HUES64 (cell line): ENCODE data around the gene CEND1.
A peak's percentile ranks its signal among the peaks of the same experiment; 100 is the strongest.

Experiments
- H3K27ac ChIP-seq: 2 replicates; pipeline ENCODE4 v1.7.0; 2013; ENCODE audit warnings: low read depth, low read length, inconsistent platforms
- H3K27me3 ChIP-seq: 2 replicates; pipeline ENCODE4 v1.6.1; 2013; ENCODE audit warnings: mild to moderate bottlenecking, low read length; ENCODE audit not compliant: insufficient read depth
- H3K36me3 ChIP-seq: 2 replicates; pipeline ENCODE4 v1.6.1; 2013; ENCODE audit warnings: mild to moderate bottlenecking, low read length; ENCODE audit not compliant: insufficient read depth
- H3K4me1 ChIP-seq: 2 replicates; pipeline ENCODE4 v1.6.1; 2013; ENCODE audit warnings: mild to moderate bottlenecking, low read length, moderate library complexity; ENCODE audit not compliant: insufficient read depth
- H3K4me3 ChIP-seq: 2 replicates; pipeline ENCODE4 v1.5.1; 2013; ENCODE audit warnings: mild to moderate bottlenecking, low read length, moderate library complexity
- H3K9ac ChIP-seq: 2 replicates; pipeline ENCODE4 v1.6.1; 2013; ENCODE audit warnings: mild to moderate bottlenecking, low read depth, low read length
- H3K9me3 ChIP-seq: 2 replicates; pipeline ENCODE4 v1.6.1; 2013; ENCODE audit warnings: low read depth, low read length; ENCODE audit not compliant: insufficient read depth
- WGBS: fragments of 150-250, 120-280 bp; methylation state at CpG from one replicate; pipeline ENCODE4 v1.1.7; 2013; ENCODE audit warnings: missing lambda C conversion rate; 5-methylcytosine and 5-hydroxymethylcytosine counted together

CEND1 gene

DNA sequence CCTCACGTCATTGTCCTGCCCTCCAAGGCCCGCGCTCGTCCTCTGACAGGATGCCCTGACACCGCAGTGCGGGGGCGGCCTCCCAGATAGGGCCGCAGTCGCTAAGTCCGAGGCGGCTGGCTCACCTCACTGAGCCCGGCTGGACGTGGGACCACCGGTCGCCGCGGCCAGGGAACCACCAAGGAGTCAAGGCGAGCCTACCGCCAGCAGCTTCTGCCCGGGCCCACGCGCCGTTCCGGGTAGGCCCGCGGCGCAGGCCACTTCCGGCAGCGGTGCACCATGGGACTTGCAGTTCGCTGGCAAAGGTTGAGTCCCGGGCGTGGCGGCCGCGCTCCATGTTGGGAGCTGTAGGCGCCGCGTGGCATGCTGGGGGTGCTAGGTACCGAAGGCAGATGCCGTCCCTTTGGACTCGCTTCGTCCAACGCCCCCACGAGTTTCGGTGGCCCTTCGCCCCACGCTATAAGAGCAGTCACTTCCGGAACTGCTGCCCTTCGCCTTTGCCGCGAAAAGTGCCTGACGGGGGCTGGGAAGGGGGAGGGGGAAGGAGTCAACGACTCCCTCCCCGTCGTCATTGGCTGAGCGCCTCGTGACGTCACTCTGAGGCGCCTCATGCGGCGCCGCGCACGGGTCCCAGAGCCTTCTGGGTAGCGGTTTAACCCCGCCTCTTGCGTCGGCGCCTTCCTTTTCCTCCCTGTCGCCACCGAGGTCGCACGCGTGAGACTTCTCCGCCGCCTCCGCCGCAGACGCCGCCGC, 19.6 kb upstream of the CEND1 start, which contains the start of gene RPLP2:
Gene RPLP2 (plus strand): TSS at position 681 of the 753 bp plus-strand sequence. CDS start 268 bp downstream, outside the sequence.
- Histone ChIP-seq H3K9ac (peak within 1 kb of the TSS; percentile 99), H3K9me3 (no peaks in the 10 kb centered on the region), H3K27me3 (no peaks in the 10 kb centered on the region), H3K36me3 (peaks cover 32% of the 10 kb centered on the region), H3K4me3 (peak within 1 kb of the TSS; percentile 98), H3K27ac (peak within 1 kb of the TSS; percentile 98), H3K4me1 (peaks cover 6% of the 10 kb centered on the region)
- WGBS = under 1% methylated on average over 81 of the region's 81 CpGs

GRCh38 chr11:808427-809286, 18.8 kb upstream of the CEND1 start:
- Histone ChIP-seq H3K27ac (peak overlapping the region; percentile 98), H3K27me3 (no peaks in the 10 kb centered on the region), H3K9me3 (no peaks in the 10 kb centered on the region), H3K9ac (peak overlapping the region; percentile 99), H3K4me1 (peaks cover 6% of the 10 kb centered on the region), H3K36me3 (peaks cover 31% of the 10 kb centered on the region), H3K4me3 (peak overlapping the region; percentile 98)
- 36% methylated on average over 36 of the region's 36 CpGs for WGBS

DNA sequence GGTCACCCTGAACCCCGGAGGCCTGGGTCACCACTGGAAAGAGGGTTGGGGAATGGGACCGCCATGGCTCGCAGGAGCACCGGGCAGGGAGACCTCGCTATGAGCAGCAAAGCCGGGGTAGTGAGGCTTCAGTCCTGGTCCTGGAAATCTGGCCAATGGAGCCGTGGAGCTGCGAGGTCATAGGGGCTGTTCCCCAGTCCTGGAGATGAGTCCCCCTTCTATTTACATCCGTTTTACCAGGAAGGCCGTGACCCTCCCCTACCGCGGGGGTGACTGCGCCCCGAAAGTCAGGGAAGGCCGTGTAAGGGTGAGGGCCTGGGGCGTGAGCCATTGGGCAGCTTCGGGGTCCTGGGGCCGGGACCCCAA, 14.7 kb upstream of the CEND1 start:
- Histone ChIP-seq H3K9me3 (no peaks in the 10 kb centered on the region), H3K36me3 (peaks cover 6% of the 10 kb centered on the region), H3K27ac (peak overlapping the region; percentile 52; the same call in 1 of the 2 replicates), H3K9ac (peak overlapping the region; percentile 70), H3K27me3 (no peaks in the 10 kb centered on the region), H3K4me3 (peak overlapping the region; percentile 71), H3K4me1 (no peaks in the 10 kb centered on the region)
- WGBS = 26% methylated on average over 18 of the region's 18 CpGs

DNA sequence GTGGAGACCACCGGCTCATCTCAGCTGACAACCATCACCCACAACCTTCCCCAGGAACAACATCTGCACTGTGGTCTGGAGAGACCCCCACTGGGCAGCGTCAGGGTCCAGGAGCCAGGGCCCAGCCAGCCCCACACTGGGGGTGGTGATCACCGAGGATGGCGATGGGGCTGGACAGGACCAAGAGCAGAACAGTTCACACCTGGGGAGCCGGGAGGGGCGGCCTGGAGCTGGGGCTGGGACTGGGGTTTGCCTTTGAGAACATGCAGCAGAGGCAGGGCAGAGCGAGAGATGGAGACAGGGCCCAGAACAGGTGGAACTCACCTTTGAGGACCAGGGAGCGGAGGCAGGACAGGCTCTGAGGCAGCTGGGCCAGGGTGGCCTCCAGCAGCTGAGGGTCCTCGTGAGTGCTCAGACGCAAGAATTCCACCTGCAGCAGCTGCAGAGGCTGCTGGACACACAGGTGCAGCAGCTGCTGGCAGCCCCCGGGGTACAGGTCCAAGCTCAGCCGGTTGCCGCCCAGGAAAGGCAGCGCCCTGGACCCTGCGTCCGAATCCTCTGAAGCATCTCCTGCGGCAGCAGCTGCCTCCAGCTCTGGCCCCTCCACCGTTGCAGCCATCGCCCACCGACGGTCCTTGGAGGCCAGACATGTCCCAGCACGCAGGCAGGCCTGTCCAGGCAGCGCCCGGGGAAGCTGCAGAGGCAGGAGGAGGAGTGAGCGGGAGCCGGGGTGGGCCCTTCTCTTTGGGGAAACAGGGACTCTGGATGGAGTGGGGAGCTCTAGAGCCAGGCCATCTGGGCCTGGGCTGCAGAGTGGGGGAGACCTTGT, 14.1 kb upstream of the CEND1 start:
- Histone ChIP-seq H3K27ac (no peak overlapping the region; the same call in 1 of the 2 replicates), H3K9me3 (no peaks in the 10 kb centered on the region), H3K36me3 (peaks cover 8% of the 10 kb centered on the region), H3K9ac (peak overlapping the region; percentile 70), H3K4me1 (no peaks in the 10 kb centered on the region), H3K4me3 (peak overlapping the region; percentile 71), H3K27me3 (no peaks in the 10 kb centered on the region)
- WGBS = 70% methylated on average over 26 of the region's 26 CpGs

DNA sequence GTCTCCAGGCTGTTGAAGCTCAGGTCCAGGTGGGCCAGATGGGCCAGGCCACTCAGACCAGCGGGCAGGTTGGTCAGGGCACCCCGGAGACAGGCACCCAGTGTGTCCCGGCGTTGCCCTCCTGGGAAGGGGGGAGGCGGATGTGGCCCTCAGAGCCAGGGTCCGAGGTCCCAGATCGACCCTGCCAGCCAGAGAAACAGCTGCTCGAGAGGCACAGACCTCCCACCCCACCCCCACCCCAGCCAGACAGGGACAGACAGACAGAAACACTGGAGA, 13.5 kb upstream of the CEND1 start:
- H3K4me3 ChIP-seq = no peak overlapping the region
- no peaks in the 10 kb centered on the region for H3K9me3 ChIP-seq
- no peak overlapping the region; the same call in 1 of the 2 replicates for H3K9ac ChIP-seq
- H3K27ac ChIP-seq = no peak overlapping the region
- WGBS = 92% methylated on average over 8 of the region's 8 CpGs
- H3K27me3 ChIP-seq = no peaks in the 10 kb centered on the region
- no peaks in the 10 kb centered on the region for H3K4me1 ChIP-seq
- H3K36me3 ChIP-seq = peaks cover 8% of the 10 kb centered on the region

- no peak overlapping the region for H3K27ac ChIP-seq
- H3K9ac ChIP-seq = peak overlapping the region; percentile 5; the same call in 1 of the 2 replicates
- H3K4me1 ChIP-seq = no peaks in the 10 kb centered on the region
- no peaks in the 10 kb centered on the region for H3K9me3 ChIP-seq
- H3K27me3 ChIP-seq = no peaks in the 10 kb centered on the region
- peaks cover 8% of the 10 kb centered on the region for H3K36me3 ChIP-seq
- no peak overlapping the region for H3K4me3 ChIP-seq
- WGBS = 94% methylated on average over 28 of the region's 28 CpGs
Observed at GRCh38 chr11:802693-803466, 13.0 kb upstream of the CEND1 start.

- Histone ChIP-seq H3K27me3 (no peaks in the 10 kb centered on the region), H3K4me3 (no peak overlapping the region), H3K9ac (no peak overlapping the region), H3K4me1 (no peaks in the 10 kb centered on the region), H3K9me3 (no peaks in the 10 kb centered on the region), H3K36me3 (peaks cover 8% of the 10 kb centered on the region), H3K27ac (no peak overlapping the region)
- 95% methylated on average over 21 of the region's 21 CpGs for WGBS
Observed at GRCh38 chr11:802018-802617, 12.2 kb upstream of the CEND1 start.

DNA sequence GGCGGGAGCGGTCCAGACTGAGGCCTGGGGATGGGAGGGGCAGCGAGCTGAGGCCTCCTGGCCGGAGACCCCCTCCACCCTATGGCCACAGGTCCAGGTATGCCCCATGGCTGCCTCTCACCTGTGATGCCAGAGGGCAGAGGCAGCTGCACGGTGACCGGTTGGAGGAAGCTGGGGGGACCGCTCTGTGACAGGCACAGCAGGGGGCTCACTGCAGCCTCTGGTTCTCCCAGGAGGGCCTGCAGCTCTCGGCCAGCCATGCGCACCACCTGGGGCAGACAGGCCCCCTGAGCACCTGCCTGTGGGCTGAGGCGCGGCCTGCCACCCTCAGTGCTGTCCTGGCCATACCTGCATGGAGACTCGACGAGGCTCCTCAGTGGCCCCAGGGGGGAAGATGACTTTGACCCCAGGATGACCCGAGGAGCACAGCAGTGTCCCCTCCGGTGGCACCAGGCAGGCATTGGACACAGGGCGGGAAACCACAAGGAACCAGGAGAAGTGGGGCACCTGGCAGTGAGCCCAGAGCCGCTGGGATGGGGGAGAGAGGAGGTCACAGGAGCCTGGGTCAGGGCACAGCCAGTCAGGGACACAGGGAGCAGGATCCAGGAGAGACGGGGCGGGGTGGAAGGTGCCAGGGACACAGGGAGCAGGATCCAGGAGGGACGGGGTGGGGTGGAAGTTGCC, 11.3 kb upstream of the CEND1 start:
- Histone ChIP-seq H3K27ac (no peak overlapping the region), H3K9me3 (no peaks in the 10 kb centered on the region), H3K4me3 (no peak overlapping the region), H3K4me1 (0 out of 2 replicates have a peak, but pooled peaks cover 5% of the 10 kb centered on the region), H3K9ac (no peak overlapping the region), H3K27me3 (no peaks in the 10 kb centered on the region), H3K36me3 (peaks cover 8% of the 10 kb centered on the region)
- WGBS = 94% methylated on average over 20 of the region's 20 CpGs

DNA sequence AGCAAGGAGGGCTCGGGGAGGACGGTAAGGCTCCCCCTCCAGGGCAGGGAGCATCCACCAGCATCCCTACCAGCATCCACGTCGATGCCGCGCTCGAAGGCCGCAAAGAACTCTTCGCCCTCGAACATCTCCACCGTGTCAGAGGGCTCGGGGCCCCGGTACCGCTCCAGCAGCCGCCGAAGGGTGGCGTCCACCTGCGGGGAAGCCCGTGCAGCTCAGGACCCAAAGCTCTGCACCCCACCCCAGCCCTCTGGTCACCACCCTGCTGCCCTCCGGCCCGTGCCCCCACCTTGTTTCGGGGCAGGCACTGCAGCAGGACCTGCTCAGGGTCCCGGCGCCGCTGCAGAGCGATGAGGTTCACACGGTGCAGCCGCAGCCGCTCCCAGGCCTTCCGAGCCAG, 10.6 kb upstream of the CEND1 start:
- 95% methylated on average over 30 of the region's 30 CpGs for WGBS
- H3K4me1 ChIP-seq = 0 out of 2 replicates have a peak, but pooled peaks cover 5% of the 10 kb centered on the region

More for the DNA sequence above, 10.6 kb upstream of the CEND1 start:
- Histone ChIP-seq H3K9me3 (no peaks in the 10 kb centered on the region), H3K4me3 (no peak overlapping the region), H3K9ac (no peak overlapping the region), H3K27me3 (no peaks in the 10 kb centered on the region), H3K36me3 (peaks cover 8% of the 10 kb centered on the region), H3K27ac (no peak overlapping the region)
